Measurements from ENCODE around the gene C1orf35. TPM values are rescaled to one million over a fixed set of nuclear protein-coding genes. Genes with fewer than 3 reads are reported as not detected.

Gene C1orf35
- total RNA-seq, 1 experiment from 2014 or later = 63.3 TPM

DNA sequence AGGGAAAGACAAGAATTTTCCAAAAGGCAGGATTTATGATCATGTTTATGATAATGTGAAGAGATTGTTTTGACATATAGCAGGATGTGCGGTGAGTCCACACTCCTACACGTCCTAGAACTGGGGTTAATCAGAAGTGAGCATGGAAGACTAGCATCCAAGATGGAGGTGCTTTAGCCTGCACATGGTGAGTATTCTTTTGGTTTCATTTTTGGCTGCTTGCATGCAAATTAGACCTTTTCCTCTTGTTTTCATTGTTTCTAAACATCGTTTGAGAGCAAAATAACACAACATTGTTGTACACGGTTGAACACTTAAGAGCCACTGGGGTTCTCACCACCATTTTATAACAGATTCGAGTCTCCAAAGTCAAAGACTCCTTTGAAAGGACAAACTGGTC is 22.1 kb upstream of the C1orf35 start:
- H2AFZ ChIP-seq (ENCODE audit: low read length) = no peak overlapping the region
- no peaks in the 10 kb centered on the region for H3K36me3 ChIP-seq (ENCODE audit: low read depth, low read length)
- ChIA-PET CTCF (no interaction called here), POLR2A (ENCODE audit: unreplicated experiment) (no interaction called here)
- DNase-seq (no peak), ATAC-seq (no peak)
- no peak overlapping the region for H3K4me2 ChIP-seq (ENCODE audit: low read length)
- no peaks in the 10 kb centered on the region for H3K9me3 ChIP-seq (ENCODE audit: low read length)
- no TSS peak for BruUV-seq (replicated peaks)
- no peaks in the 10 kb centered on the region for H3K27me3 ChIP-seq (ENCODE audit: low read length)
- no peaks in the 10 kb centered on the region for H3K9me2 ChIP-seq (replicated peaks; ENCODE audit: low read length)
- no peaks in the 10 kb centered on the region for H3F3A ChIP-seq (ENCODE audit: low read length, unreplicated experiment)
- H4K20me1 ChIP-seq (ENCODE audit: low read length) = no peaks in the 10 kb centered on the region
- no peaks in the 10 kb centered on the region for H3K4me1 ChIP-seq (ENCODE audit: insufficient read depth, low read length)
- intact Hi-C loops (cut with micrococcal nuclease) = no loop called here
- TF ChIP-seq EZH2 (IDR thresholded peaks at IDR 0.05; ENCODE audit: low read length, unreplicated experiment) = no peak
- TF ChIP-seq, protein P1, sequence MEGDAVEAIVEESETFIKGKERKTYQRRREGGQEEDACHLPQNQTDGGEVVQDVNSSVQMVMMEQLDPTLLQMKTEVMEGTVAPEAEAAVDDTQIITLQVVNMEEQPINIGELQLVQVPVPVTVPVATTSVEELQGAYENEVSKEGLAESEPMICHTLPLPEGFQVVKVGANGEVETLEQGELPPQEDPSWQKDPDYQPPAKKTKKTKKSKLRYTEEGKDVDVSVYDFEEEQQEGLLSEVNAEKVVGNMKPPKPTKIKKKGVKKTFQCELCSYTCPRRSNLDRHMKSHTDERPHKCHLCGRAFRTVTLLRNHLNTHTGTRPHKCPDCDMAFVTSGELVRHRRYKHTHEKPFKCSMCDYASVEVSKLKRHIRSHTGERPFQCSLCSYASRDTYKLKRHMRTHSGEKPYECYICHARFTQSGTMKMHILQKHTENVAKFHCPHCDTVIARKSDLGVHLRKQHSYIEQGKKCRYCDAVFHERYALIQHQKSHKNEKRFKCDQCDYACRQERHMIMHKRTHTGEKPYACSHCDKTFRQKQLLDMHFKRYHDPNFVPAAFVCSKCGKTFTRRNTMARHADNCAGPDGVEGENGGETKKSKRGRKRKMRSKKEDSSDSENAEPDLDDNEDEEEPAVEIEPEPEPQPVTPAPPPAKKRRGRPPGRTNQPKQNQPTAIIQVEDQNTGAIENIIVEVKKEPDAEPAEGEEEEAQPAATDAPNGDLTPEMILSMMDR (conservative IDR thresholded peaks at IDR 0.05; ENCODE audit: low read depth, low read length) = no peak
- no peak for TF ChIP-seq EZH2phosphoT487 (IDR thresholded peaks at IDR 0.05; ENCODE audit: borderline replicate concordance, low read length)
- H3K4me3 ChIP-seq (ENCODE audit: low read length) = no peak overlapping the region
- no peaks in the 10 kb centered on the region for H3K79me2 ChIP-seq (ENCODE audit: low read length)
- no peak overlapping the region for H3K27ac ChIP-seq (ENCODE audit: low read length)
- H3K9ac ChIP-seq (ENCODE audit: low read length) = no peak overlapping the region

DNA sequence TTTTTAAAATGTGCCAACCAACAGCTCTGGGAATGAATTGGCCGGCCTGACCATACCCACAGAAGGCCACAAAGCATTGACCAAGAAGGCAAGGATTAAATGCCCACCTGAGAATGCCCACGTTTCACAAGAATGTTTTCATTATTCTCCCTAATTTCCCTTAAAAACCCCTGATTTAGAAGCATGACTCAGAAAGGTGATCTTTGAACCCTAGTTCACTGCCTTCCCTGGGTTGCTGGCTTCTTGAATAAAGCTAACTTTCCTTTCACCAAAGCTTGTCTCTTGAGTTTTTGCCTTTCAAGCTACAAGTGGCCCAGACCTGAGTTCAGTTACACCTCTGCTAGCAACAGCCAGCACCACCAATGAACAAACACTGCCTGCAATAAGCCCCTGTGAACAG is 20.4 kb upstream of the C1orf35 start:
- ATAC-seq (no peak), DNase-seq (no peak)
- Histone ChIP-seq H3K27ac (ENCODE audit: low read length) (no peak overlapping the region), H3K4me1 (ENCODE audit: insufficient read depth, low read length) (no peaks in the 10 kb centered on the region), H3F3A (ENCODE audit: low read length, unreplicated experiment) (no peaks in the 10 kb centered on the region), H3K9me3 (ENCODE audit: low read length) (peaks cover 9% of the 10 kb centered on the region; the same call in 1 of the 2 replicates), H3K4me3 (ENCODE audit: low read length) (no peak overlapping the region), H2AFZ (ENCODE audit: low read length) (no peak overlapping the region), H3K27me3 (ENCODE audit: low read length) (no peaks in the 10 kb centered on the region), H3K9me2 (replicated peaks; ENCODE audit: low read length) (no peaks in the 10 kb centered on the region), H4K20me1 (ENCODE audit: low read length) (no peaks in the 10 kb centered on the region), H3K9ac (ENCODE audit: low read length) (no peak overlapping the region), H3K36me3 (ENCODE audit: low read depth, low read length) (no peaks in the 10 kb centered on the region), H3K4me2 (ENCODE audit: low read length) (no peak overlapping the region), H3K79me2 (ENCODE audit: low read length) (no peaks in the 10 kb centered on the region)
- BruUV-seq (replicated peaks) = no TSS peak
- ChIA-PET POLR2A (ENCODE audit: unreplicated experiment) (no interaction called here), CTCF (no interaction called here)
- TF ChIP-seq EZH2 (IDR thresholded peaks at IDR 0.05; ENCODE audit: low read length, unreplicated experiment) (no peak), EZH2phosphoT487 (IDR thresholded peaks at IDR 0.05; ENCODE audit: borderline replicate concordance, low read length) (no peak)
- TF ChIP-seq, protein P1 (conservative IDR thresholded peaks at IDR 0.05; ENCODE audit: low read depth, low read length) = no peak
- intact Hi-C loops (cut with micrococcal nuclease) = no loop called here

DNA sequence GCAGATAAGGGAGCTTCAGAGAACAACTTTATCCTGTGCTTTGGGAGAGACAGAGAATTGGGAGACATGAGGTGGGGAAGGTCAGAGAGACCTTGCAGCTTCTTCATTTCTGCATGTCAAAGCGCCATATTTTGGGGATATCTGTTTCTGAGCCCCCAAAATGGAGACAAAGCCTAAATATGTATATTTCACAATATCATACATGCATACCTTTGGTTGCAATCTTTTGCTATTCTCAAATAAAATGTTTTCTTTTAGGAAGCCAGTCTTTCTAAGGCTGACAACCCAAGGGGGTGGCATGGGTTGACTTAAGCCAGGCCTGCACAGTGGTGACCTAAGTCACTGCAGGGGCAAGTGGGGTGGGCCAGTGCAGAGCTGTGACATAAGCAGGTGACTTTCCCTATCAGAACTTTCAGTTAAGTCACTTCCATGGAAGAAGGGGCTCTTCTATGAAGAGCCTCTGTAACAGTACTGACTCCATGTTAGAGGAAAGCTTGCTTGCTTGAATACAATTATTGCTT is 19.9 kb upstream of the C1orf35 start:
- no peaks in the 10 kb centered on the region for H4K20me1 ChIP-seq (ENCODE audit: low read length)
- H3K36me3 ChIP-seq (ENCODE audit: low read depth, low read length) = peaks cover 4% of the 10 kb centered on the region; the same call in 1 of the 2 replicates
- POLR2A ChIA-PET (ENCODE audit: unreplicated experiment) = no interaction called here
- TF ChIP-seq EZH2 (IDR thresholded peaks at IDR 0.05; ENCODE audit: low read length, unreplicated experiment) (no peak), EZH2phosphoT487 (IDR thresholded peaks at IDR 0.05; ENCODE audit: borderline replicate concordance, low read length) (no peak)
- TF ChIP-seq, protein P1 (conservative IDR thresholded peaks at IDR 0.05; ENCODE audit: low read depth, low read length) = no peak
- no peaks in the 10 kb centered on the region for H3K79me2 ChIP-seq (ENCODE audit: low read length)
- DNase-seq = no peak
- no peak overlapping the region for H3K4me3 ChIP-seq (ENCODE audit: low read length)
- intact Hi-C loops (cut with micrococcal nuclease) = no loop called here
- no peaks in the 10 kb centered on the region for H3F3A ChIP-seq (ENCODE audit: low read length, unreplicated experiment)
- H3K27me3 ChIP-seq (ENCODE audit: low read length) = no peaks in the 10 kb centered on the region
- peaks cover 14% of the 10 kb centered on the region for H3K9me3 ChIP-seq (ENCODE audit: low read length)
- no peak overlapping the region for H2AFZ ChIP-seq (ENCODE audit: low read length)
- no peak overlapping the region for H3K4me2 ChIP-seq (ENCODE audit: low read length)
- ATAC-seq = no peak
- no peak overlapping the region for H3K27ac ChIP-seq (ENCODE audit: low read length)
- BruUV-seq (replicated peaks) = no TSS peak
- H3K9ac ChIP-seq (ENCODE audit: low read length) = no peak overlapping the region
- CTCF ChIA-PET = interaction anchor here (1.2 kb wide), 1 partner anchor 124 kb away, joined by 3 read pairs; no protein-coding TSS in a partner anchor
- H3K4me1 ChIP-seq (ENCODE audit: insufficient read depth, low read length) = no peaks in the 10 kb centered on the region
- no peaks in the 10 kb centered on the region for H3K9me2 ChIP-seq (replicated peaks; ENCODE audit: low read length)

Measured in PC-3 (cell line).